Left colon (tissue), 2 donors: ENCODE measurements around the gene ARHGEF28. TPM values are rescaled to one million over a fixed set of nuclear protein-coding genes. Genes with fewer than 3 reads are reported as not detected.

Experiments used
- ATAC-seq: fragments of 200-7000 bp; cut with Tn5 transposase; one replicate; pipeline ENCODE4 v1.9.1; 2020; ENCODE audit warnings: mild to moderate bottlenecking, moderate library complexity
- DNase-seq, 2 donors: peaks; one replicate each; pipeline ENCODE4 v3.0.0-alpha.2; 2020
- intact Hi-C, 2 donors: fragments of 100-400 bp; cut with DNase I in 1 of 2; cut with micrococcal nuclease in 1 of 2; formaldehyde crosslinking; loops; one replicate each; pipeline versions ENCODE4 v1.11.2 to v1.14.0; 2022; cut with DNase I, micrococcal nuclease
- total RNA-seq, 2 donors: library from RNA; stranded (reverse); fragmentation: NEBNext Ultra II Directional; extraction: Animal tissue kit (Norgen Biotek cat#: 25700); gene quantifications; one replicate each; pipeline ENCODE4 v1.2.1, GENCODE V29; 2021
- donor health status: DM: no; HTN: no; CAD: no.
- donor health status: DM: yes; HTN: yes; CAD: no.

The ARHGEF28 gene
- total RNA-seq, 2 donors from 2014 or later: 9.5 to 13.5 TPM

GRCh38 chr5:73858054-73858453 lies 232.1 kb downstream of the ARHGEF28 start:
- DNase-seq (no peak), ATAC-seq (no peak)
- intact Hi-C loops: no loop called here

DNA sequence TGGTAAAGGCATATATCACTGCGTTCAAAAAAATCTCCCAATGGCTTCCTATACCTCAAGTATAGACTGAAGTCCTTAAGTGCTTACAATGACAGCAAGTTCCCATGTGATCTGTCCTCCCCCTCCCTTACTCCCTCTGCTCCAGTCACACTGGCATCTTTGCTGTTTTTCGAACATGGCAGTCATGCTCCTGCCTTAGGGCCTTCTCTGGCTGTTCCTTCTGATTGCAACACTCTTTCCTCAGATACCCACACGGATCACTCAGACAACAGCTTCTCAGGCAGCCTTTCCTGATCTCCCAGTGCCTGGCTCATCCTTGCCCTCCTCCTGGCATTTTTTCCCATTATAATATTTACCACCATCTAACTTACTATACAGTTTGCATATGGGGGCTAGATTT lies 232.8 kb downstream of the ARHGEF28 start:
- no peak for ATAC-seq
- intact Hi-C loops: no loop called here

GRCh38 chr5:73859696-73860095 lies 233.7 kb downstream of the ARHGEF28 start:
- ATAC-seq: no peak
- DNase-seq: no peak

More for the DNA sequence above, 232.8 kb downstream of the ARHGEF28 start:
- no peak for DNase-seq

GRCh38 chr5:73861313-73861988 lies 235.5 kb downstream of the ARHGEF28 start:
- intact Hi-C loops: no loop called here
- no peak for ATAC-seq
- DNase-seq: no peak

More at GRCh38 chr5:73859696-73860095, 233.7 kb downstream of the ARHGEF28 start:
- intact Hi-C loops: no loop called here

DNA sequence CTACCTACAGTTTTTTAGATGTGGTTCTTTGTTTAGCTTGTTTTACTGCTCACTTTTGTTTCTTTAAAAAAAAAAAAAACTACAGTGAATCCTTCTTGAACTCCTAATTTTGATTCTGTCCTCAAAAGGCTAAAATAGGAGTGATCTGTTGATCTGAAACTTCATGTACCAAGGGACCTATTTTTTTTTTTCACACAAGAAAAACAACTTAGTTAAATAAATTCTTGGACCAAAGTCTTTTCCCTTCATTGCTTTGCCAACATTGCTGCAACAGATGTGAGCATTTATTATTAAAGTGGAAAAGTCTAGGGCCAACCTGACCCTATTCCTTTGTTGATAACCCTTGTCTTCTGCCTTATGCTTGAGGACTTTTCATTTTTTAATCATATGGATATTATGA lies 236.8 kb downstream of the ARHGEF28 start:
- no peak for ATAC-seq

DNA sequence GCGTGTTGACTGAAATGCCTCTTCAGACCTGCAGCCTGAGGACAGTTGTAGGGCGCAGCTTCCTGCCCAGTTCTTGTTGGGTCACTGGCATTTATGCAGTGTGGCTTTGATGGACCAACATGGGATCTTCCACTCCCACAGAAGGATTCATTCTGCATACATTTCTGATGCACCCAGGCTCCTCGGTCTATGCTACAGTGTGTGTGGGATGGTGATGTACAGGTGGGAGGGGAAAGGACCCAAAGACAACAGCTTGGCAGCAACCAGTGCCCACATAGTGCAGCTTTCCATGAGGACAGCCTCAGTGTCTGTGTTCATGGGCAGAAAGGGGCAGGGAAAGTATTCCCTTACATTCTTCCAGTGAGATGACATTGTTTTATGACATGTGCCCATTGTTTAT lies 237.9 kb downstream of the ARHGEF28 start:
- intact Hi-C loops: no loop called here
- no peak for DNase-seq
- ATAC-seq: no peak

More for the DNA sequence above, 236.8 kb downstream of the ARHGEF28 start:
- DNase-seq: no peak
- intact Hi-C loops: no loop called here

DNA sequence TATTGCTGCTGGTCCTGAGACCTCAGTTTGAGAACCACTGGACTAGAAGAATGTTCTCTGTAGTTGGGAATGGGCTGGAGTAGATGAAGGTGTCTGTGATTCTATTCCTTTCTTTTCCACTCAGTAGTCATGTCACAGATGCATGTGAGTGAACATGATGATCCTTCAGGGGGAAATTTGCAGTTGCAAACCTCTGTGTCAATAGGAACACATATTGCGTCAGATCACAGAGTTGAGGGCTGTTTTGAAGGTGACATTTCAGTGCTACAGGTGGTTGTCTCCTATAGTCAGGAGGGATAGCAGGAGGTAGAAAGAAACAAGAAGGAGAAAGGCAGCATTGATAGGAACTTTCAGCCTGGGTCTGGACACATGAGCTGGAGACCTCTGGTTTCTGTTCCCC lies 239.3 kb downstream of the ARHGEF28 start:
- DNase-seq: no peak
- ATAC-seq: no peak
- intact Hi-C loops: no loop called here

DNA sequence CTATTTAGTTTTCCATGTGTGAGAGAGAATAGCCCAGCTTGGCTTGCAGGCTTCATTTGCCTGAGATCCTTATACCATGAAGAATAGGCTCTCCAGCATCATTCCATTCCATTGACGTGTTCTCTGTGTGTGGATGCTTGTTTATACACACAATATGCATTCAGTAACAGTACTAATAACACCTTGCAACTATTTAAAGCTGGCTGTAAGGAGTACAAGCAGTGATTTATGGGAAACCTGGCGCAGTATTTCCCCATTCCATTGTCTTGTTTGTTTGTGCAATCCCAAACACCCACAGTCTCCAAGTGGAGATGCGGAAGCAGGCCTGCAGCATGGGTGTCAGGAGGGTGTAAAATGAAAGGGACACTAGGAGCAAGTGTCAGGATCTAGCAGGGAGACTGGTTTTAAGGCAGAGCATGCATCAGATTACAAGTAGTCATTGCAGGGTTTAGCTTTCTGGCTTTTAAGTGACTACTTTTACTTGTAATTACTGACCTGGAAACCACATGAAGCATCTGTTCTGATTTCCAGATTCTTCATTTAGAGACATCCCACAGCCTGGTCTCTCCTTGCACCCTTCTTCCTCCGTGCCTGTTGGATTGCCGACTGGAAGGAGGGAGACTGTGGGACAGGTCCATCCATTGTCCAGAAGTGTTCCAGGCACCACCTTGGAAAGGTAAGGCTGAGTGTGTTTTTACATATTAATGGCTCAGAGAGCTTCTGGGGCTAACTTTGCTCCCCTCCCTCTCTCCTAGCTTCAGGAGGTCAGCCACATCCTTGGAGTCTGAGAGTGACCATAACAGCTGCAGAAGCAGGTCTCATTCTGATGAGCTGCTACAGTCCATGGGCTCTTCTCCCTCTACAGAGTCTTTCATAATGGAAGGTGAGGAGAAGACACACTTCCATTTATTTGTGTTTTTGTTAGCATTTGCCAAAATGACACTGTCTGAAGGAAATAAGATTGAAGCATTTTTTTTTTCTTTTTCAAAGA lies 241.6 kb downstream of the ARHGEF28 start:
- intact Hi-C loops: no loop called here
- ATAC-seq (no peak), DNase-seq (no peak)

GRCh38 chr5:73883646-73884045 lies 257.6 kb downstream of the ARHGEF28 start:
- DNase-seq (no peak), ATAC-seq (no peak)
- intact Hi-C loops: no loop called here

GRCh38 chr5:73887688-73888087 lies 261.7 kb downstream of the ARHGEF28 start:
- DNase-seq: no peak
- ATAC-seq: no peak

GRCh38 chr5:73890569-73890968 lies 264.6 kb downstream of the ARHGEF28 start:
- ATAC-seq (no peak), DNase-seq (no peak)
- intact Hi-C loops: no loop called here

More at GRCh38 chr5:73887688-73888087, 261.7 kb downstream of the ARHGEF28 start:
- intact Hi-C loops: no loop called here

DNA sequence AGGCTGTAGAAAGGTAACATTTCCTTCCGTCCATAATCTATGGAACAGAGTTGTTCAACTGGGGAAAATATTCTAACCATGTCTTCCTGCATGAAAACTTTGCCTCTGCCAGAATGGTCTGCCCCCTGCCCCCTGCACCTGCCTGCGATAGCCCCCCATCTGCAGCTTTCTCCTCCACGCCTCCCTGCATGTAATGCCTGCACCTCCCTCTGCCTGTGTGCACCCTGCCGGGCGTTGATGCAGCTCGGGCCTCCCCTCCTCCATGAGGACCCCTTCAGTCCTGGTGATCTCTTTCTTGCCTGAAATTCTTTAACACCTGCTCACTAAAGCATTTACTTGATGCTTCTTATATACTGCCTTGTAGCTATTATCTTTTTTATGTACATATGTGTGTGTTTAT lies 266.2 kb downstream of the ARHGEF28 start:
- no peak for ATAC-seq
- DNase-seq: no peak

DNA sequence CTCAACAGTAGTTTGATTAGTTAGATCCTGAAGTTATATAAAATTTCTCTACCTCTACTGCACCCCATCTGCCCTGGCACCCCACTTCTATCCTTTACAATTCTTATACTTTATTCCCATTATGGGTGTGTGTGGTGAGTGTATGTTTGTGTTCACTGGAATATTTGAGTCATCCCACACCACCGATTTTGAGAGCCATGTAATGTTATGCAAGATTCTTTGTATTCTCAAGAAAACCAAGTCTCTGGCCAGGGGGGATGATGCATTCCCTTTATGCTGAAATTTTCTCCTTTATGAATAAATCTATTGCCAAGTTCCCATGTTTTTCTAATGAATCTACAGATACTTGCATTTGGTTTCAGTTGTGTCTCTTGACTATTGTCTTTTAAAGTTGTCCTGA lies 266.8 kb downstream of the ARHGEF28 start:
- ATAC-seq (no peak), DNase-seq (no peak)
- intact Hi-C loops: no loop called here

More for the DNA sequence above, 266.2 kb downstream of the ARHGEF28 start:
- intact Hi-C loops: no loop called here

- ATAC-seq (no peak), DNase-seq (no peak)
- intact Hi-C loops: no loop called here
Observed at GRCh38 chr5:73893813-73894212, 267.8 kb downstream of the ARHGEF28 start.

DNA sequence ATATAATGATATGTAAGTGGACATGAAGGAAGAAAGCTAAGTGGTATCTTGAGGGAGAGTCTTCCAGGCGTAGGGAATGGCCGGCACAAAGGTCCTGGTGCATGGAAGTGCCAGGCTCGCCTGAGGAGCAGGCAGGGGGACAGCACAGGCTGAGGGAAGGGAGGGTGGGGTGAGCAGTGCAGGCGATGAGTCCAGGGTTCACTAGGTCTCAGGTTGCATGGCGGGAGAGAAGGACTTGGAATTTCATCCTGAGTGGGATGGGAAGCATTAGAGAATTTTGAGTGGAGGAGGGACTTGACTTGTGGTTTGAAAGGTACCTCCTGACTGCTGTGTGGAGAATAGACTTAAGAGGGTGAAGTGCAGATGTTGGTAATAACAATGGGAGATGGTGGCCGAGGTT lies 268.9 kb downstream of the ARHGEF28 start:
- ATAC-seq (no peak), DNase-seq (no peak)
- intact Hi-C loops: no loop called here

DNA sequence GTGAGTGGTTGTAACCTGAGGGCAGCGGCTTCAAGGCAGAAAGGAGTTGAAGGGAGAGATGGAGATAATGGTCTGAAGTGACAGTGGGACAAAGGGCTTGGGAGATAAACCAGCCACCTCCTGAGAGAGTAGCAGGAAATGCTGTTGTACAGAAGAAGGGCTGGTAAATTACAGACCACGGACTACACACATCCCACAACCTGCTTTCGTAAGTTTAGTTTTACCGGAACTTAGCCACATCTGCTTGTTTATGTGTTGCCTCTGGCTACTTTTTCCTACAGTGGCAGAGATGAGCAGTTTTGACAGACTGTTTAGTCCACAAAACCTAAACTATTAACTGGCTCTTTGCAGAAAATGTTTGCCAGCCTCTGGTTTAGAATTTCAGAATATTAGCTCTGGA lies 269.5 kb downstream of the ARHGEF28 start:
- intact Hi-C loops: no loop called here

DNA sequence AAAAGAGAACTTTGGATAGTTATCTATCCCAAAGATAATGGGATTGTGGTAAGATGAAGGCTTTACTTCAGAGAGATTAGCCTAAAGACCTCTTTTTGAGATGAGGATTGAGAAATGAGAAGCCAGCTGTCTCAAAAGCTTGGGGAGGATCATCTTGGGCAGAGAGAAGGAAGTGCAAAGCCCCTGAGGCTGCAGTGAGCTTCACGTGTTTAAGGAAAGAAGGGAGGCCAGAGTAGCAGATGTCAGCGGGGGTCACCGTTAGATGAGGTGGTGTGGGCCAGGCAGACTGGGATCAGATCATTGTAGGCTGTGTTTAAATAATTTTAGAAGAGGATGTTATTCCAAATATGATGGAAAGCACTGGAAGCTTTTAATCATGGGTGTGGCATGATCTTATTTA lies 270.1 kb downstream of the ARHGEF28 start:
- no peak for ATAC-seq
- intact Hi-C loops: no loop called here
- no peak for DNase-seq

More for the DNA sequence above, 269.5 kb downstream of the ARHGEF28 start:
- ATAC-seq: no peak
- DNase-seq: no peak

- DNase-seq (no peak), ATAC-seq (no peak)
- intact Hi-C loops: no loop called here
Observed at GRCh38 chr5:73896668-73897067, 270.7 kb downstream of the ARHGEF28 start.

GRCh38 chr5:73897893-73898292 lies 271.9 kb downstream of the ARHGEF28 start:
- intact Hi-C loops: no loop called here
- ATAC-seq (no peak), DNase-seq (no peak)

DNA sequence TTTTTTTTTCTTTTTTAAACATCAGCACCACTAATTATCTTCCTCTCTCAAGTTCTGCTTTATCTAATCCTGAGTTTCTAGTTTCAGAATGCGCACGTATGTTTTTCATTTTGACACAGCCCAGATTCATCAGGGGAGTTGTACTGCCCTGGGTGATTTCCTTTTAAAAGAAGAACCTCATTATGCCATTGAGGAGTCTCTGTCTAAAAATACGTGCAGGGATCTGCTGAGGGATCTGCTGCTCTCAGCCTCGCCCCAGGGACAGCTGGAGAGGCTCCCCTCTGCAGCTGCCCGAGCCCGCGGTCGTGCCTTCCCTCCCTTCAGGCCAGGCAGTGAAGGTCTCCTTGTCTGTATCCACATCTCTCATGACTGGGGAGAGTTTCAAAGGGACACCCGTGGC lies 273.1 kb downstream of the ARHGEF28 start:
- no peak for DNase-seq
- intact Hi-C loops: no loop called here

More for the DNA sequence above, 273.1 kb downstream of the ARHGEF28 start:
- no peak for ATAC-seq
